NOMO-1 (cell line): Measurements from ENCODE around the gene CDC5L.

Experiments
- DNase-seq, 2 experiments: peaks; one replicate each; lab custom pipeline; 2025; ENCODE audit not compliant: unreplicated experiment in 2 of 2; lab: John Stamatoyannopoulos, UW

CDC5L gene

DNA sequence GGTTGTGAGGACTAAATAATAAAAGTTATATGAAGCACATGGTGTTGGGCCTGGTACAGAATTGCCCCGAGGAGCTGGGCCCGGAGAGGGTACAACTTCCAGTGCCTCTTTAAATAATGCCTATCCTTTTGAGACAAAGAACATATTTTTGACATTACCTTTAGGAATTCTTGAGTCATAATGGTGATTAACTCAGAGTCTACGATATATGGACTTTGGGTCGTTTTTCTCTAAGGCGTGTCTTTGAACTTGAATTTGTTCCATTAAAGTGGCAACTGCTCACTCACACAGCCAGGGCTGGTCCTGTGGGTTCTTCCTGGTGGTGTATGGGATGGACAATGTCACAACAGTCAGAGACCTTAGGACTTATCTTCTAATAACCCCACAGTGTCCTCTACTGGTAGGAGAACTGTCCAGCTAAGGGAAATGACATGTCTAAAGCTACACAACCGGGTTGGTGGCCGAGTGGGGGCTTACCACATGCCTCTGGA is 106.5 kb downstream of the CDC5L start:
- peak in 1 of 2 experiments; percentile 12 for DNase-seq

- DNase-seq, result no peak
These were observed 107.8 kb downstream of the CDC5L start for GRCh38 chr6:44495036-44495901.

DNA sequence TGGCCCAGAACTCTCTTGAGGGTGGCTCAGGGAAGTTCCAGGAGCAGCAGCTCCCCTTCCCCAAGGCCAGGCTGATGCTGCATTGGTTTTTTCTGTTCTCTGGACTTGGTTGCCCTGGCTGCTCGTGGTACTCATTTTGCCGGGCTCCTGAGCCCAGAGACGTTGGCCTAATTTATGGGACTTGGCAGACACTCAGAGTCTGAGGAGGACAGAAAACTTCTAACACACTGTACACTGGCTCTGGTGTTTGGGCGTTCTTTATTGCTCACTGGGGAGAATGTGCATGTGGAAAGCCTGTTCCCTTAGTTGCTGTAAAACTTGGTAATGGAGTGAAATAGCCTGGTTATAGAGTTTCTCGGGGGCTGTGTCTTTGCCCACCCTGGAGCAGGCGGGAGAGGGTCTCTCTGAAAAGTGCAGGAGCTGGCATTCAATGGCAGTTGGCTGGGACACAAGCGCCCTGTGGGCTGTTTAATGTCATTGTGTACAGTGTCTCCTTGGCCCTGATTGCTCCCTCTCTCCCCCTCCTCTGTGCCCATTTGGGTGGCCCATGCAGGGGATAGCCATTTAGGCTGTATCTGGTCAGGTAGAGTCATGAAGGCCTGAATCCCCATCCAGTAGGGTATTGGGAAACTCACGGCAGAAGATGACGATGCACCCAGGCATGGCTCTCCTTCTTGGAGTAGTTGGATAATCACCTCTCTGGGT is 109.3 kb downstream of the CDC5L start:
- DNase-seq, result no peak

GRCh38 chr6:44497807-44498206 is 110.3 kb downstream of the CDC5L start:
- no peak for DNase-seq

GRCh38 chr6:44498436-44498835 is 110.9 kb downstream of the CDC5L start:
- DNase-seq, result no peak

- no peak for DNase-seq
These were observed 112.1 kb downstream of the CDC5L start for GRCh38 chr6:44499609-44500008.
